ENCODE data around the gene WNT6.

Gene WNT6

DNA sequence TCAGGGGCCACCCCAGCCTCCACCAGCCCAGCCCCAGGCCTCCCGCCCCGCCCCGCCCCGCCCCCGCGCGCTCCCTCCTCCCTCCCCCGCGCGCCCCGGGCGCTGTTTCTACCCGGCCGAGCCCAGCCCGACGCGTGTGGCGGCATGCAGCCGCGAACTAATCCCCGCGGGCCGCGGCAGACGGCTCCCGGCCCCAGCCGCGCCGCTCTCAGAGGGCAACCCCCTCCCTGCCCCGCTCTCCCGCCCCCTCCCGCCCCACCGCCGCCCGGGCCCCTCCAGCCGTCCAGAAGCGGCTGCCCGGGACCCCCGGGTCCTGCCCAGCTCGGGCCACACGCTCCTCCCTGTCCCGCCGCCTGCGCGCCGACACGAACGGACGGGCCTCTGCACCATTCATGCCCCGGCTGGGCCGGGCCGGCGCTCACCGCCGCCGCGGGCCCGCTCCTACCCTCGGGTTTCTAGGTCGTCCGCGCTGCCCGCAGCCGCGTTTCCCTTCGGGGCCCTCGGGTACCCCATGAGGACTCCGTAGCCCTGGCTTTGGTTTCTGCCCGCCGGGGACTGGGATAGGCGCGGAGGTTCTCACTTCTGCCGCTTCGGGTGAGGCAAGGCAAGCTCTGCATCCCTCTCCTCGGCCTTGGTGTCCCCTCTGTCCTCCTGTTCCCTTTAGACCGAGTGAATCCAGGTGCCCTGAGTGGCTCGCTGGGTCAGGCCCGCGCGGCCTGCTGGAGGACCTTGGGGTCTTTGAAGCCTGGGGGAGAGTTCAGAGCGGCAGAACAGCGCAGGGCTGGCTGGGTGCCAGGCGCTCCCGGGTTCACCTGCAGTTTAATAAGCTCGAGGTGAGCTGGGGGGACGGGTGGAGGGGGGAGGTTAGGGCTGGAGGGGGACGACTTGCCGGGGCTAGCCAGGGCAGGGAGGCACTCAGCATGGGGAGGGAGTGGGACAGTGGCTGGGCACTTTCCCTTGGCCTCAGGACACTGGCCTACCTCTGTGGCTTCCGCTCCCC is 24.2 kb downstream of the WNT6 start:
- no peak overlapping the region for H3K27ac ChIP-seq
- TF ChIP-seq, protein P1, sequence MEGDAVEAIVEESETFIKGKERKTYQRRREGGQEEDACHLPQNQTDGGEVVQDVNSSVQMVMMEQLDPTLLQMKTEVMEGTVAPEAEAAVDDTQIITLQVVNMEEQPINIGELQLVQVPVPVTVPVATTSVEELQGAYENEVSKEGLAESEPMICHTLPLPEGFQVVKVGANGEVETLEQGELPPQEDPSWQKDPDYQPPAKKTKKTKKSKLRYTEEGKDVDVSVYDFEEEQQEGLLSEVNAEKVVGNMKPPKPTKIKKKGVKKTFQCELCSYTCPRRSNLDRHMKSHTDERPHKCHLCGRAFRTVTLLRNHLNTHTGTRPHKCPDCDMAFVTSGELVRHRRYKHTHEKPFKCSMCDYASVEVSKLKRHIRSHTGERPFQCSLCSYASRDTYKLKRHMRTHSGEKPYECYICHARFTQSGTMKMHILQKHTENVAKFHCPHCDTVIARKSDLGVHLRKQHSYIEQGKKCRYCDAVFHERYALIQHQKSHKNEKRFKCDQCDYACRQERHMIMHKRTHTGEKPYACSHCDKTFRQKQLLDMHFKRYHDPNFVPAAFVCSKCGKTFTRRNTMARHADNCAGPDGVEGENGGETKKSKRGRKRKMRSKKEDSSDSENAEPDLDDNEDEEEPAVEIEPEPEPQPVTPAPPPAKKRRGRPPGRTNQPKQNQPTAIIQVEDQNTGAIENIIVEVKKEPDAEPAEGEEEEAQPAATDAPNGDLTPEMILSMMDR (IDR thresholded peaks at IDR 0.05): no peak
- TF ChIP-seq ZFX (IDR thresholded peaks at IDR 0.05; ENCODE audit: borderline replicate concordance): no peak

DNA sequence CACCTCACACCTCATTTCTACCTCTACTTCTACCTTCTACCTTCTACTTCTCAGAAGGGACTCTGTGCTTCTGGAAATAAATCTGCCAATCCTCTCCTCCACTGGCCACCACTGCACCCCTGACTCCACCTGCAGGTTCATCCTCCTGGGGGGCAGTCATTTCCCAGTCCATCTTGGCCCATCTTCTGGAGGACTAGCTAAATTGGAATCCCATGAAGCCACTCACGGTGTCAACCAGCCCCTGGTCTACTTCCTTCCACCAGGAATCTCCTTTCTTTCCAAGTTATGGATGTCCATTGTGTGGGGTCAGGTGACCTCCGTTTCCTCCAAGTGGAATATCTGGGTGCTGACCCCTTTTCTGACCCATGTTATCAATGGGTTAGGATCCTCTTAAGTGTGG is 24.9 kb downstream of the WNT6 start:
- TF ChIP-seq, protein P1 (IDR thresholded peaks at IDR 0.05): no peak
- no peak for TF ChIP-seq ZFX (IDR thresholded peaks at IDR 0.05; ENCODE audit: borderline replicate concordance)

DNA sequence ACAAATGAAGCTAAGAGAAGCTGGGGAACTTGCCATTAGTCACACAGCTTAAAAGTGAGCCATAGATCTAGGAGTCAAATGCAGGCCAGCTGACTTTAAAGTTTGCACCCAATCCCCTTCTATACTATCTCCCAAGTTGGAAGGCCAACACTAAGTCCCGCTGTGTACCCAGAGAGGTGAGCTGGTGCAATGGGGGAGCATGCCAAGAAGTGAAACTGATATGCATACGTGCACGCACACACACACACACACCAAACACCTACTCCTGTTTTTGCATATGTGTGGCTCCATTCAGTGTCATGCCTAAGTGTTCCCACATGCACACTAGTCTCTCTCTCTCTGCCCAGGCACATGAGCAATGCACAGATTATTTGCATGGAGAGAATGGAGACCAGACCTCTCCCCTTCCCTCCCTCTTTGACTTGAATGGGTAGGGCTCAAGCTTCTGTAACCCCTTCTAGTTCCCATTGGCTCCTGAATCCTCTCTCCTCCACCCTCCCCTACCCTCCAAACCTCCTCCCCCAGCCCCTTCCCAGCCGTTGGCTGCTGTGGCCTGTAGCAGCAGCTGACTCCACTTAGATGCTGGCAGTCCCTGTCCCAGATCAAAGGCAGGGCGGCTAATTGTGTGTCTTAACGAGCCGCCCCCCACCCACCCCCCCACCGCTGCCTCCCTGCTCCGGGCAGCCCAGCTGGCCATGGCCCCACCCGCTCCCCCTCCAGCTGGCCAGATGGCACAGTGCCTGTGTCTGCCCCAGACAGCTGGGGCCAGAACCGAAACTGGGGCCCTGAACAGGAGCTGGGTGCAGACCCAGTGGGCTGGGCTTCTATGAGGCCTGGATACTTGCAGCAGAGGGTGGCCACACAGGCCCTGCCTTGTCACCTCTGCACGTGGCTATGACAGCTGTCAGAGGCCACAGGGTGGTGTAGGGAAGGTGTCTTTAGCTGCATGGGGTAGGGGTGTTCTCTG is 26.7 kb downstream of the WNT6 start:
- TF ChIP-seq, protein P1 (IDR thresholded peaks at IDR 0.05): no peak
- TF ChIP-seq ZFX (IDR thresholded peaks at IDR 0.05; ENCODE audit: borderline replicate concordance): no peak
- H3K27ac ChIP-seq: no peak overlapping the region

More for the DNA sequence above, 24.9 kb downstream of the WNT6 start:
- no peak overlapping the region for H3K27ac ChIP-seq

DNA sequence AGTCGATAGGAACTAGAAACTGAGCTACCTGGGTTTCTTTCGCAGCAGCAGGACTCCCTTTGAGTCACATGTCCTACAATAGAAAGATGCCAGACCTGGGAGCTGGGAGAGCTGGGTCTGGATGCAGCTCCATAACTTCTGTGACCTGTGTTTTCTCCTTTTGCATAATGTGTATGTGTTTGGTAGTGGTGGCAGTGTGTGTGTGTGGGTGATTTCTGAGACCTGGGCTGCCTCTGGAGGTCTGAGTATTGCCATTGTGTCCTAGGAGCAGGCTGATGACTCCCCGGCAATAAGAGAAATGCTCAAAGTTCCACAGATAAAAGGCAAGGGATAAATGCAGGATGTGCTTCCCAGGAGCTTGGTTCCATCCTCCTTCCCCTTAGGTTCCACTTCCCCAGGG is 27.5 kb downstream of the WNT6 start:
- no peak for TF ChIP-seq ZFX (IDR thresholded peaks at IDR 0.05; ENCODE audit: borderline replicate concordance)
- TF ChIP-seq, protein P1 (IDR thresholded peaks at IDR 0.05): no peak
- no peak overlapping the region for H3K27ac ChIP-seq

DNA sequence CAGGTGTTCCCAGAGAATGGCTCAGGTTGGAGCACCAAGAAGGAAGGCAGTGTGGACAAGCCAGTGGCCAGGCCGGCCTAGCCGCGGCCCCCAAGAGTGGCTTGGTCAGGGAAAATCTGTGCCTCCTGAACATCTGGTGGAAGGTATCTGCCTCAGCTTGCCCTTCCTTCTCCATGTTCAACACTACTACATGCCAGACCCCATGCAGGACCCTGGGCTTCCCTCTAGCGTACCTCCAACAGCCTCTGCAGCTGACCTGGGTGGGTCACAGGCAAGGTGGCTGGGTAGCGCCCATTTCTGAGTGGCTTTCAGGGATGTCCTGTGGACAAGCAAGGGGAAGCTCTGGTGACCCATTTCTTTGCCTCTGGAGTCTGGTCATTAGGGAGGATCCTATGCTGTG is 28.7 kb downstream of the WNT6 start:
- no peak overlapping the region for H3K27ac ChIP-seq
- no peak for TF ChIP-seq ZFX (IDR thresholded peaks at IDR 0.05; ENCODE audit: borderline replicate concordance)
- TF ChIP-seq, protein P1 (IDR thresholded peaks at IDR 0.05): no peak

DNA sequence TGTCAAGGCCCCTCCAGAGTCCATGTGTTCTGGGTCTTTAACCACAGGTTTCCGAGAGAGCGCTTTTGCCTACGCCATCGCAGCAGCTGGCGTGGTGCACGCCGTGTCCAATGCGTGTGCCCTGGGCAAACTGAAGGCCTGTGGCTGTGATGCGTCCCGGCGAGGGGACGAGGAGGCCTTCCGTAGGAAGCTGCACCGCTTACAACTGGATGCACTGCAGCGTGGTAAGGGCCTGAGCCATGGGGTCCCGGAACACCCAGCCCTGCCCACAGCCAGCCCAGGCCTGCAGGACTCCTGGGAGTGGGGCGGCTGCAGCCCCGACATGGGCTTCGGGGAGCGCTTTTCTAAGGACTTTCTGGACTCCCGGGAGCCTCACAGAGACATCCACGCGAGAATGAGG is 30.3 kb downstream of the WNT6 start:
- TF ChIP-seq, protein P1 (IDR thresholded peaks at IDR 0.05): no peak
- TF ChIP-seq ZFX (IDR thresholded peaks at IDR 0.05; ENCODE audit: borderline replicate concordance): no peak
- no peak overlapping the region for H3K27ac ChIP-seq
